IMR-90 (cell line): ENCODE results near the gene PDZD8. TPM values are rescaled to one million over a fixed set of nuclear protein-coding genes. Genes with fewer than 3 reads are reported as not detected.
A peak's percentile ranks its signal among the peaks of the same experiment; 100 is the strongest.

Source experiments
- ATAC-seq: fragments of 200-7000 bp; cut with Tn5 transposase; 2 replicates; pipeline ENCODE4 v1.9.1; 2020; ENCODE audit warnings: low read depth, mild to moderate bottlenecking, moderate library complexity
- BruUV-seq: library from RNA; stranded (reverse); fragments of 400-500 nt; replicated peaks from 2 replicates; lab custom pipeline; 2021; lab: Mats Ljungman, UMichigan
- CTCF ChIA-PET: fragments of 300-600 bp; formaldehyde crosslinking; extraction: SDS; loops from one replicate; lab custom pipeline; 2021; ENCODE audit warnings: antibody characterized with exemption; lab: Yijun Ruan, JAX
- POLR2A ChIA-PET: fragments of 300-600 bp; sonication (Branson Sonifier 250); formaldehyde crosslinking; loops from one replicate; lab custom pipeline; 2022; ENCODE audit warnings: antibody characterized with exemption; ENCODE audit not compliant: unreplicated experiment; lab: Charles Lee
- DNase-seq: peaks from one replicate; pipeline ENCODE4 v3.0.0; 2013
- H2AFZ ChIP-seq: replicated peaks from 2 replicates; pipeline ENCODE3; 2013; ENCODE audit warnings: low read length, mild to moderate bottlenecking; ENCODE audit not compliant: poor library complexity
- H2AK5ac ChIP-seq: 2 replicates; pipeline ENCODE4 v1.6.1; 2013; ENCODE audit warnings: low read depth, low read length, inconsistent platforms
- H2AK9ac ChIP-seq: replicated peaks from 2 replicates; pipeline ENCODE3; 2013; ENCODE audit warnings: mild to moderate bottlenecking, low read depth, low read length, moderate library complexity; ENCODE audit not compliant: poor library complexity
- H2BK120ac ChIP-seq: 2 replicates; pipeline ENCODE4 v1.6.1; 2013; ENCODE audit warnings: low read depth, low read length, inconsistent platforms
- H2BK15ac ChIP-seq: 3 replicates; pipeline ENCODE4 v1.6.1; 2013; ENCODE audit warnings: low read depth, low read length, inconsistent platforms
- H2BK20ac ChIP-seq: 2 replicates; pipeline ENCODE4 v1.6.1; 2013; ENCODE audit warnings: low read depth, mild to moderate bottlenecking, inconsistent platforms, low read length, moderate library complexity
- H2BK5ac ChIP-seq: 2 replicates; pipeline ENCODE4 v1.6.1; 2013; ENCODE audit warnings: mild to moderate bottlenecking, low read depth, low read length, inconsistent platforms; ENCODE audit not compliant: poor library complexity, severe bottlenecking
- H3K14ac ChIP-seq: replicated peaks from 2 replicates; pipeline ENCODE4 v1.6.1; 2013; ENCODE audit warnings: low read depth, low read length, inconsistent platforms
- H3K18ac ChIP-seq: 2 replicates; pipeline ENCODE4 v1.6.1; 2013; ENCODE audit warnings: low read depth, low read length, control low read depth
- H3K23ac ChIP-seq: 2 replicates; pipeline ENCODE4 v1.6.1; 2013; ENCODE audit warnings: low read depth, low read length, inconsistent platforms
- H3K27ac ChIP-seq: 2 replicates; pipeline ENCODE4 v1.5.1; 2013; ENCODE audit warnings: mild to moderate bottlenecking, control low read depth, low read length; ENCODE audit not compliant: insufficient read depth
- H3K27me3 ChIP-seq: 2 replicates; pipeline ENCODE4 v1.6.1; 2013; ENCODE audit warnings: low read length; ENCODE audit not compliant: control insufficient read depth, insufficient read depth
- H3K36me3 ChIP-seq: 2 replicates; pipeline ENCODE4 v1.6.1; 2013; ENCODE audit warnings: low read length, mixed read lengths; ENCODE audit not compliant: control insufficient read depth, insufficient read depth
- H3K4ac ChIP-seq: 2 replicates; pipeline ENCODE4 v1.6.1; 2013; ENCODE audit warnings: low read depth, low read length, inconsistent platforms
- H3K4me1 ChIP-seq: 2 replicates; pipeline ENCODE4 v1.6.1; 2013; ENCODE audit warnings: low read length, mixed read lengths; ENCODE audit not compliant: control insufficient read depth, insufficient read depth
- H3K4me2 ChIP-seq: 2 replicates; pipeline ENCODE4 v1.6.1; 2013; ENCODE audit warnings: low read depth, mild to moderate bottlenecking, control low read depth, low read length, moderate library complexity
- H3K4me3 ChIP-seq: 2 replicates; pipeline ENCODE4 v1.5.1; 2013; ENCODE audit warnings: low read depth, mild to moderate bottlenecking, control low read depth, low read length, moderate library complexity; ENCODE audit not compliant: insufficient read depth
- H3K56ac ChIP-seq: 2 replicates; pipeline ENCODE4 v1.6.1; 2013; ENCODE audit warnings: low read length, inconsistent platforms; ENCODE audit not compliant: insufficient read depth; ENCODE audit errors: extremely low read depth
- H3K79me1 ChIP-seq, 2 experiments: 2 replicates each; pipeline ENCODE4 v1.6.1; 2013; ENCODE audit warnings: low read length in 2 of 2, inconsistent platforms in 1 of 2, low read depth in 1 of 2
- H3K9ac ChIP-seq: 2 replicates; pipeline ENCODE4 v1.6.1; 2013; ENCODE audit warnings: low read depth, low read length, control low read depth
- H3K9me1 ChIP-seq: 2 replicates; pipeline ENCODE4 v1.6.1; 2013; ENCODE audit warnings: low read length, inconsistent platforms; ENCODE audit not compliant: insufficient read depth
- H3K9me3 ChIP-seq: 2 replicates; pipeline ENCODE4 v1.6.1; 2013; ENCODE audit warnings: low read length; ENCODE audit not compliant: control insufficient read depth, insufficient read depth
- H4K20me1 ChIP-seq: 2 replicates; pipeline ENCODE4 v1.6.1; 2013; ENCODE audit warnings: low read length, inconsistent platforms; ENCODE audit not compliant: insufficient read depth
- H4K5ac ChIP-seq: 2 replicates; pipeline ENCODE4 v1.6.1; 2013; ENCODE audit warnings: mild to moderate bottlenecking, low read depth, low read length, control low read depth
- H4K8ac ChIP-seq, 2 experiments: 2 replicates each; pipeline ENCODE4 v1.6.1; 2013; ENCODE audit warnings: low read depth in 2 of 2, low read length in 2 of 2, control low read depth in 1 of 2, inconsistent platforms in 1 of 2
- H4K91ac ChIP-seq: 2 replicates; pipeline ENCODE4 v1.6.1; 2013; ENCODE audit warnings: low read depth, low read length, inconsistent platforms; ENCODE audit not compliant: insufficient read depth
- CEBPB ChIP-seq: IDR thresholded peaks from 2 replicates; pipeline ENCODE4 v1.6.1; 2012; ENCODE audit warnings: low read depth, low read length, improper control_type of control experiment
- NFE2L2 ChIP-seq: fragments of 150-350 bp; IDR thresholded peaks from 2 replicates; pipeline ENCODE4 v1.6.1; 2016; ENCODE audit warnings: low read depth, mild to moderate bottlenecking, low read length
- SMC3 ChIP-seq: fragments of 150-350 bp; IDR thresholded peaks from 2 replicates; pipeline ENCODE4 v1.6.1; 2016; ENCODE audit warnings: low read depth, mild to moderate bottlenecking, antibody characterized with exemption, low read length, moderate library complexity
- WGBS, 2 experiments: methylation state at CpG; one replicate each; pipeline versions ENCODE4 v1.1.5 to v1.1.7; 2013; ENCODE audit warnings: missing lambda C conversion rate in 2 of 2; ENCODE audit not compliant: insufficient read length in 1 of 2; ENCODE audit errors: extremely low coverage in 2 of 2; 5-methylcytosine and 5-hydroxymethylcytosine counted together
- dilution Hi-C: fragments of 300-500 bp; cut with HindIII; formaldehyde crosslinking; loops from one replicate; pipeline ENCODE4 v1.14.3; 2018; ENCODE audit warnings: low sequenced_read_pairs; ENCODE audit not compliant: unreplicated experiment
- in situ Hi-C: fragments of 300-500 bp; cut with MboI; formaldehyde crosslinking; loops from 3 replicates; pipeline ENCODE4 v1.14.3; 2019; ENCODE audit warnings: low sequenced_read_pairs, inconsistent platforms, mixed read lengths
- intact Hi-C: fragments of 100-400 bp; cut with micrococcal nuclease; formaldehyde crosslinking; loops from 2 replicates; pipeline ENCODE4 v1.10.0; 2022
- polyA plus RNA-seq, 3 experiments: library from polyadenylated mRNA; depleted of rRNA; stranded (reverse); fragments of >200 nt; gene quantifications; 2 replicates each; pipeline ENCODE4 v1.2.3, GENCODE V29; 2012; ENCODE audit warnings: low replicate concordance in 1 of 3
- total RNA-seq: library from RNA; depleted of rRNA; stranded (reverse); fragments of >200 nt; gene quantifications from 2 replicates; pipeline ENCODE4 v1.2.3, GENCODE V29; 2012

PDZD8 gene
- total and polyA plus RNA-seq, 2 of the 4 experiments (the other 2 are of a cell fraction) = 11.3 to 20.4 TPM

GRCh38 chr10:117373823-117374505 lies 1.3 kb downstream of the PDZD8 start:
- no TSS peak for BruUV-seq
- intact Hi-C loops (loop anchor here (2.0 kb wide), 1 partner anchor 157 kb away; no protein-coding TSS in a partner anchor), in situ Hi-C loops (no loop called here), dilution Hi-C loops (no loop called here)
- no peaks in the 10 kb centered on the region for H3K36me3 ChIP-seq
- H4K20me1 ChIP-seq = peaks cover 51% of the 10 kb centered on the region
- H3K27me3 ChIP-seq = peaks cover 4% of the 10 kb centered on the region; the same call in 1 of the 2 replicates
- H3K9me3 ChIP-seq = no peaks in the 10 kb centered on the region
- peak overlapping the region; percentile 27 for H3K27ac ChIP-seq
- peak overlapping the region; percentile 89 for H3K4me2 ChIP-seq
- TF ChIP-seq SMC3 = no peak
- TF ChIP-seq NFE2L2 = no peak
- peak; percentile 73 for TF ChIP-seq CEBPB
- no peak overlapping the region; the same call in 1 of the 2 replicates for H3K4ac ChIP-seq
- POLR2A ChIA-PET = no interaction called here
- no peaks in the 10 kb centered on the region; the same call in 1 of the 2 replicates for H3K4me1 ChIP-seq
- H2AFZ ChIP-seq = peak overlapping the region; percentile 100
- H4K8ac ChIP-seq = no peak overlapping the region
- H2AK5ac ChIP-seq = 0 out of 2 replicates have a peak overlapping the region, but pooled peaks have one; percentile 20
- peak overlapping the region; percentile 82 for H3K23ac ChIP-seq
- peak; percentile 51 for DNase-seq
- H3K14ac ChIP-seq = peak overlapping the region; percentile 50; the same call in 1 of the 2 replicates
- peak overlapping the region; percentile 4 for H2BK5ac ChIP-seq
- 0% methylated on average over 3 of the region's 31 CpGs; no CpG with 5 or more reads in 1 of the 2 experiments for WGBS, 2 experiments
- H3K9me1 ChIP-seq = peaks cover 3% of the 10 kb centered on the region; the same call in 1 of the 2 replicates
- no peak overlapping the region for H2BK120ac ChIP-seq
- H3K79me1 ChIP-seq = peaks cover 0 to 47% of the 10 kb centered on the region in 2 experiments; a peak in 3 of 4 replicates
- no peak overlapping the region; the same call in 1 of the 2 replicates for H4K91ac ChIP-seq
- no peak overlapping the region for H2BK20ac ChIP-seq
- ATAC-seq = peak; percentile 25
- H4K5ac ChIP-seq = no peak overlapping the region
- no peak overlapping the region for H2BK15ac ChIP-seq
- H3K9ac ChIP-seq = peak overlapping the region; percentile 51
- peak overlapping the region; percentile 78 for H2AK9ac ChIP-seq
- no peak overlapping the region for H3K56ac ChIP-seq
- CTCF ChIA-PET = interaction anchor here (0.9 kb wide), 1 partner anchor 54 kb away, joined by 3 read pairs; no protein-coding TSS in a partner anchor
- no peak overlapping the region for H3K18ac ChIP-seq
- peak overlapping the region; percentile 96 for H3K4me3 ChIP-seq
